Measurements from ENCODE around the gene KIFBP.

The KIFBP gene

DNA sequence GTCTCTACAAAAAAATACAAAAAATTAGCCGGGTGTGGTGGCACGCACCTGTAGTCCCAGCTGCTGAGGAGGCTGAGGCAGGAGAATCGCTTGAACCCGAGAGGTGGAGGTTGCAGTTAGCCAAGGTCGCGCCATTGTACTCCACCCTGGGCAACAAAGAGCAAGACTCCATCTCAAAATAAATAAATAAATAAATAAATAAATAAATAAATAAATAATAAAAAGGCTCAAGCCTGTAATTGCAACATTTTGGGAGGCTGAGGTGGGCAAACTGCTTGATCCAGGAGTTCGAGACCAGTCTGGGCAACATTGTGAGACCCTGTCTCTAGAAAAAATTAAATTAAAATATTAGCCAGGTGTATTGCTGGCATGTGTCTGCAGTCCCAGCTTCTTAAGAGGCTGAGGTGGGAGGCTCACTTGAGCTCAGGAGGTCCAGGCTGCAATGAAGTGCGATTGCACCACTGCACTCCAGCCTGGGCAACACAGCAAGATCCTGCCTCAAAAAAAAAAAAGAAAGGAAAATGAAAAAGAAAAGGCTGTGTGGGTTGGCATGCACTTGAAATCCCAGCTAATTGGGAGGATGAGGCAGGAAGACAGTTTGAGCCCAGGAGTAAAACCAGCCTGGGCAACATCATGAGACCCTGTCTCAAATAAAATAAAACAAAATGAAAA, 71.7 kb downstream of the KIFBP start:
- Histone ChIP-seq H3K27ac (ENCODE audit: insufficient read depth, low read depth, low read length, poor library complexity, severe bottlenecking) (no peak overlapping the region), H3K27me3 (ENCODE audit: control insufficient read depth, insufficient read depth, low read length, poor library complexity, severe bottlenecking) (no peaks in the 10 kb centered on the region), H3K36me3 (ENCODE audit: control insufficient read depth, insufficient read depth, low read length) (no peaks in the 10 kb centered on the region), H3K4me1 (ENCODE audit: control insufficient read depth, insufficient read depth, low read length) (peaks cover 6% of the 10 kb centered on the region), H3K9me3 (ENCODE audit: control insufficient read depth, low read length) (no peaks in the 10 kb centered on the region), H3K4me3 (ENCODE audit: insufficient read depth, low read depth, low read length) (no peak overlapping the region)
- WGBS, 2 experiments, result 96% methylated on average over 7 of the region's 8 CpGs

DNA sequence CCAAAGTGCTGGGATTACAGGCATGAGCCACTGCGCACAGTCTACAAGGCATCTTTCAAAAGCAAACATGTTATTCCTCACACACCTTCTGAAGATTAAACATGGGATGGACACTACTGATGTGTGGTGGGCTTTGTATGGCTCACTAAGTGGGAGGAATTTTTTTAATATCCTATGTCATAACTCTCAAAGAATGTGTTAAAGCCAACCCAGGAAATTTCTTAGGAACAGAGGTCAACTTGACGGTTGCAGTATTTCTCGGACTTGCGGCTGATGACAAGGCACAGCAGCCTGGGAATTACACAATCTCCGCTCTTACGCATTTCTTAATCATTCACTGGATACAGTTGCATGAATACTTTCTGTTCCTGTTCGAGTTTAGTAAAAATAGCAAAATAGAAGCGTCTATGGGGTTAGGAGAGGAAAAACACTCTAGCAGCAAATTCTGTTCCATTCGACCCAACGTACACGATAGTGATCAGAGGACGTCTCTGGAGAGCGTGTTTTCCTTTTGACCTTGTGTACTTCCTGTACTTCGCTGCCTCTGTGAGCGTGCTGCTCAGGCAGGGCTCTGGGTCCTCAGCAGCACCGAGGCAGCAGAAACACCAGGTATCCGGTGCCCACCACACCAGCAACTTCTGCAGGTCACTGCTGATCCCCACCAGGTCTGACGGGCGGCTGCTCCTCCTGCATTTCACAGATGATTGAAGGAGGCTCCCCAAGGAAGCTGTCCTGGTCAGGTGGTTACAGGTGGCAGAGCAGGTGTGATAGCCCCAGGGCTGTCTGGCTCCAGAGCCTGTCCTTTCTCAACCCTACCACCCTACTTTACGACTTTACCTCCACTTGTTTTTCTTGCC, 72.9 kb downstream of the KIFBP start:
- Histone ChIP-seq H3K36me3 (ENCODE audit: control insufficient read depth, insufficient read depth, low read length) (no peaks in the 10 kb centered on the region), H3K27me3 (ENCODE audit: control insufficient read depth, insufficient read depth, low read length, poor library complexity, severe bottlenecking) (no peaks in the 10 kb centered on the region), H3K9me3 (ENCODE audit: control insufficient read depth, low read length) (no peaks in the 10 kb centered on the region), H3K27ac (ENCODE audit: insufficient read depth, low read depth, low read length, poor library complexity, severe bottlenecking) (no peak overlapping the region), H3K4me3 (ENCODE audit: insufficient read depth, low read depth, low read length) (no peak overlapping the region), H3K4me1 (ENCODE audit: control insufficient read depth, insufficient read depth, low read length) (peaks cover 4% of the 10 kb centered on the region)
- 87 to 90% methylated on average over 20 of the region's 20 CpGs for WGBS, 2 experiments

DNA sequence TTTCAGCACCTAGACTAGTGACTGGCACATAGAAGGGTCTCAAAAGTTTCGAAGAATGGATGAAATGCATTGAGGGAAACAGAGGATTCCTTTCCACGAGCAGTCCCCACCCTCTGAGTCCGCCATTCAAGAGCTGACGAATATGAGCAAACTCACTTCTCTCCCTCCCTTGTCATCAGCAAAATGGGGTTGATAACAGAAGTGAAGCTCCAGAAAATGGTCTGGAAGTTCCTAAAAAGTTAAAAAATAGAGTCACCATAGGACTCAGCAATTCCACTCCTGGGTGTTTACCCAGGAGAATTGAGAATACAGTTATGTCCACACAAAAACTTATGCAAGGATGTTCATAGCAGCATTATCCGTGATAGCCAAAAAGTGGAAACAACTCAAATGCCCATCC, 74.3 kb downstream of the KIFBP start:
- no peaks in the 10 kb centered on the region for H3K4me1 ChIP-seq (ENCODE audit: control insufficient read depth, insufficient read depth, low read length)
- H3K36me3 ChIP-seq (ENCODE audit: control insufficient read depth, insufficient read depth, low read length), result no peaks in the 10 kb centered on the region
- H3K27me3 ChIP-seq (ENCODE audit: control insufficient read depth, insufficient read depth, low read length, poor library complexity, severe bottlenecking), result no peaks in the 10 kb centered on the region
- H3K27ac ChIP-seq (ENCODE audit: insufficient read depth, low read depth, low read length, poor library complexity, severe bottlenecking), result no peak overlapping the region
- H3K9me3 ChIP-seq (ENCODE audit: control insufficient read depth, low read length), result no peaks in the 10 kb centered on the region
- 88 to 96% methylated on average over 5 of the region's 5 CpGs for WGBS, 2 experiments
- no peak overlapping the region for H3K4me3 ChIP-seq (ENCODE audit: insufficient read depth, low read depth, low read length)

DNA sequence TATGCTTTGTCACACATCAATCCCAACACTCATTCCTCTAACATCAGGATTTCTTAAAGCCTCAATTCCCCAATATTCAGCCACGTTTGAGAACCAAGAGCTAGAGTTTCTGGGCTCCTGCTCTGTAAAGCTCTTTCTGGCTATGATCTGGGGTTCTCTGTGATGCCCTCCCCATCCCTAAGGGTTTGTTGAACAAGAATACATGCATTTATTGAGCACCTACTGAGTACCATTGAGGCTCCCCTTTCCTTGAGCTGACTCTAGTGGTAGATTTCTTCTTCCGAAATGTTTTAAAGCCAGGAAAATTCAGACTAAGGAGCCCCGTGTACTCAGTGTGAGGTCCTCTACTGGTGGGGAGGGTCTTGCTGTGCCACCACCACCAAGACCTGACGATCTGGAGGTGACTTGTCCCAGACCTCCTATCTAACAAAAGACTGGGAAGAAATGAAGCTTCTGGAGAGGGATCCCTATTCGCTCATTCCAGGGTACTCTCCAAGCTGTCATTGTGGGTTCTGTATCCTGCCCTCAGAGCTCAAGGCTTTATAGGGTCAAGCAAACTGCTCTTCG, 76.2 kb downstream of the KIFBP start:
- Histone ChIP-seq H3K27me3 (ENCODE audit: control insufficient read depth, insufficient read depth, low read length, poor library complexity, severe bottlenecking) (no peaks in the 10 kb centered on the region), H3K4me3 (ENCODE audit: insufficient read depth, low read depth, low read length) (no peak overlapping the region), H3K36me3 (ENCODE audit: control insufficient read depth, insufficient read depth, low read length) (no peaks in the 10 kb centered on the region), H3K27ac (ENCODE audit: insufficient read depth, low read depth, low read length, poor library complexity, severe bottlenecking) (no peak overlapping the region), H3K9me3 (ENCODE audit: control insufficient read depth, low read length) (no peaks in the 10 kb centered on the region), H3K4me1 (ENCODE audit: control insufficient read depth, insufficient read depth, low read length) (peaks cover 3% of the 10 kb centered on the region)
- 86% methylated on average over 6 of the region's 6 CpGs for WGBS, 2 experiments

DNA sequence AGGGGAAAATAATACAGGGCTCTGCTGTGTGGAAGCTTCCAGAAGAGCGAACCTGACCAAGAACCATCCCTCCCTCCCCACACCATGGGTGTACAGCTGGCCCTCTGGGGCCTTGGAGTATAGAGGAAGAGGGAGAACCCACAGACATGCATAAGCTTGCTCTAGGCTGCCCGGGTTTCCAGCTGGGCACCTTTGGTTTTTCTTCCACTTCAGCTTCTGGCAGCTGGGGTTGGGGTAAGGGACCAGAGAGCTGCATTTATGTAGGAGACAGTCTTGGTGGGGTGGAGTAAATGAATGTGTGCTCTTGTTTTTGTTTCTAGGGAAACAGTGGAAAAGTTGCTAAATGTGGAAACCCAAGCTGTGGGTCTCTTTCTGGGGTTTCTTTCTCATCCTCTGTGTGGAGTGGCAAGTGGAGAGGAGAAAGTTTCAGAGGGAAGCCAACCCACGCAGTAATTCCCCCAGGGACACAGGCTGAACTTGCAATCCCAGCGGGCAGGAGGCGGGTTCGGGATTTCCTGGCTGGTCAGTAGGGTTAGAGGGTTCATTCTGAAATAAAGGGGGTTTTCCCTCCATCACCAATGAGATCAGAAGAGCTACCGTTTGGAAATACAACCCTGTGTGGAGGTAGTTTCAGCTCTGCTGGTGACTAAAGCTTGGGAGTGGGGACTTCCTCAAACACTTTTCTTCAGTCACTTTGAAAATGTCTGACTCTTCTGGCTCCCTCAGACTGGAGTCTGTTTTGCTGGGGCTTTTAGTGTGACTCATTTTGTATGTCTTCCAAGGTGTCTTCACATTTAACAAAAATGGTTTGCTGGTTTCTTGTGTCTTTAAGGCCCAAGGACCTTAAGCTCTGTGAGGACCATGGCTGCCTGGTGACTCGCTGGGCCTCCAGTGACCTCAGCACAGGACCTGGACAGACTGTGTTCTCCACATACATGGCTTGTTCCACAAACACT, 77.1 kb downstream of the KIFBP start:
- 85 to 88% methylated on average over 7 to 8 of the region's 8 CpGs for WGBS, 2 experiments
- Histone ChIP-seq H3K4me1 (ENCODE audit: control insufficient read depth, insufficient read depth, low read length) (peaks cover 3% of the 10 kb centered on the region), H3K27ac (ENCODE audit: insufficient read depth, low read depth, low read length, poor library complexity, severe bottlenecking) (no peak overlapping the region), H3K36me3 (ENCODE audit: control insufficient read depth, insufficient read depth, low read length) (no peaks in the 10 kb centered on the region), H3K27me3 (ENCODE audit: control insufficient read depth, insufficient read depth, low read length, poor library complexity, severe bottlenecking) (no peaks in the 10 kb centered on the region), H3K4me3 (ENCODE audit: insufficient read depth, low read depth, low read length) (no peak overlapping the region), H3K9me3 (ENCODE audit: control insufficient read depth, low read length) (no peaks in the 10 kb centered on the region)
